Measurements from ENCODE around the gene PRMT6. TPM values are rescaled to one million over a fixed set of nuclear protein-coding genes. Genes with fewer than 3 reads are reported as not detected.

Gene PRMT6
- polyA plus RNA-seq, 4 donors = 7.0 to 23.8 (median 14.5) TPM

GRCh38 chr1:107100331-107100984, 44.0 kb downstream of the PRMT6 start:
- no peak for FAIRE-seq
- WGBS, 3 donors = 86 to 90% (median 87%) methylated on average over 3 of the region's 3 CpGs
- H3K27ac ChIP-seq (ENCODE audit: low read depth in 1 of 3, low read length in 2 of 3) = no peak overlapping the region
- H3K27me3 ChIP-seq (ENCODE audit: control insufficient read depth in 3 of 3, insufficient read depth in 3 of 3, low read length in 3 of 3) = no peaks in the 10 kb centered on the region
- no peaks in the 10 kb centered on the region for H3K36me3 ChIP-seq (ENCODE audit: control insufficient read depth in 3 of 3, insufficient read depth in 2 of 3, low read depth in 1 of 3, low read length in 3 of 3)
- DNase-seq = no peak
- H3K4me1 ChIP-seq (ENCODE audit: control insufficient read depth in 3 of 3, insufficient read depth in 2 of 3, low read depth in 1 of 3, low read length in 2 of 3) = no peaks in the 10 kb centered on the region
- H3K4me3 ChIP-seq (ENCODE audit: low read depth in 1 of 3, low read length in 3 of 3) = no peak overlapping the region
- no peaks in the 10 kb centered on the region for H3K9me3 ChIP-seq (ENCODE audit: control insufficient read depth in 2 of 2, insufficient read depth in 1 of 2, low read depth in 1 of 2, low read length in 1 of 2)

- WGBS, 3 donors = 84 to 85% (median 84%) methylated on average over 3 of the region's 3 CpGs
- no peak for FAIRE-seq
- Histone ChIP-seq H3K4me1 (ENCODE audit: control insufficient read depth in 3 of 3, insufficient read depth in 2 of 3, low read depth in 1 of 3, low read length in 2 of 3) (no peaks in the 10 kb centered on the region), H3K9me3 (ENCODE audit: control insufficient read depth in 2 of 2, insufficient read depth in 1 of 2, low read depth in 1 of 2, low read length in 1 of 2) (no peaks in the 10 kb centered on the region), H3K27me3 (ENCODE audit: control insufficient read depth in 3 of 3, insufficient read depth in 3 of 3, low read length in 3 of 3) (no peaks in the 10 kb centered on the region), H3K36me3 (ENCODE audit: control insufficient read depth in 3 of 3, insufficient read depth in 2 of 3, low read depth in 1 of 3, low read length in 3 of 3) (no peaks in the 10 kb centered on the region), H3K4me3 (ENCODE audit: low read depth in 1 of 3, low read length in 3 of 3) (no peak overlapping the region), H3K27ac (ENCODE audit: low read depth in 1 of 3, low read length in 2 of 3) (no peak overlapping the region)
- no peak for DNase-seq
Measured at GRCh38 chr1:107105914-107106313, 49.4 kb downstream of the PRMT6 start.

Other genes starting within 250 kb of the PRMT6 start
- gene NTNG1, start 84.4 kb downstream of the PRMT6 start, polyA plus RNA-seq = under 1 TPM in 2 of 4 donors, not detected in 2; 0.27 to 0.65 TPM